H1 (cell line): ENCODE data around the gene NUBP2. TPM values are rescaled to one million over a fixed set of nuclear protein-coding genes. Genes with fewer than 3 reads are reported as not detected.

Experiments
- CTCF ChIA-PET: fragments of 300-600 bp; sonication (Branson Sonifier 250); formaldehyde crosslinking; loops from one replicate; lab custom pipeline; 2021; ENCODE audit not compliant: partially characterized antibody; lab: Charles Lee
- POLR2A ChIA-PET: fragments of 300-600 bp; sonication (Branson Sonifier 250); formaldehyde crosslinking; loops from one replicate; lab custom pipeline; 2021; ENCODE audit warnings: inconsistent platforms; ENCODE audit not compliant: partially characterized antibody; lab: Charles Lee
- DNase-seq, 2 experiments: peaks; one replicate each; pipeline versions ENCODE4 v3.0.0 to v3.0.0-alpha.2; 2010 to 2022; ENCODE audit warnings: low spot score in 2 of 2, low read depth in 1 of 2, mixed read lengths in 1 of 2
- FAIRE-seq: peaks from 2 replicates; lab custom pipeline; 2011; peaks lifted over from hg19 to GRCh38; lab: Jason Lieb, UNC
- H2AFZ ChIP-seq: 2 replicates; pipeline ENCODE4 v1.8.1; 2012; ENCODE audit warnings: low read length, inconsistent platforms
- H2AK5ac ChIP-seq: 2 replicates; pipeline ENCODE4 v1.6.1; 2013; ENCODE audit warnings: low read depth, low read length
- H2BK120ac ChIP-seq: replicated peaks from 2 replicates; pipeline ENCODE3; 2013; ENCODE audit warnings: low read depth, low read length, inconsistent platforms
- H2BK12ac ChIP-seq: 2 replicates; pipeline ENCODE4 v1.6.1; 2013; ENCODE audit warnings: low read depth, low read length
- H2BK15ac ChIP-seq: 2 replicates; pipeline ENCODE4 v1.6.1; 2013; ENCODE audit warnings: low read length
- H2BK20ac ChIP-seq: 2 replicates; pipeline ENCODE4 v1.6.1; 2013; ENCODE audit warnings: low read length
- H2BK5ac ChIP-seq: 2 replicates; pipeline ENCODE4 v1.6.1; 2013; ENCODE audit warnings: low read depth, low read length
- H3K14ac ChIP-seq: 2 replicates; pipeline ENCODE4 v1.6.1; 2013; ENCODE audit warnings: inconsistent platforms; ENCODE audit not compliant: insufficient read length
- H3K18ac ChIP-seq: 2 replicates; pipeline ENCODE4 v1.6.1; 2013; ENCODE audit warnings: low read length; ENCODE audit errors: extremely low read depth
- H3K23ac ChIP-seq: 2 replicates; pipeline ENCODE4 v1.6.1; 2013; ENCODE audit warnings: inconsistent platforms; ENCODE audit not compliant: insufficient read length
- H3K23me2 ChIP-seq: 2 replicates; pipeline ENCODE4 v1.6.1; 2013; ENCODE audit warnings: low read depth, low read length
- H3K27ac ChIP-seq: 2 replicates; pipeline ENCODE4 v1.6.1; 2011; ENCODE audit warnings: low read depth, low read length, inconsistent platforms
- H3K27me3 ChIP-seq, 4 experiments: replicated peaks in 1 of 4; 1 replicate in 1 of 4; 2 replicates in 3 of 4; pipeline versions ENCODE4 v1.6.1 to v1.8.1; 2011 to 2013; ENCODE audit warnings: low read length in 3 of 4, mild to moderate bottlenecking in 3 of 4, inconsistent platforms in 2 of 4, mixed read lengths in 2 of 4, moderate library complexity in 1 of 4; ENCODE audit not compliant: control insufficient read depth in 3 of 4, insufficient read depth in 3 of 4; ENCODE audit errors: extremely low read depth in 1 of 4
- H3K36me3 ChIP-seq, 4 experiments: 2 replicates each; pipeline versions ENCODE4 v1.6.1 to v1.8.1; 2011 to 2013; ENCODE audit warnings: mild to moderate bottlenecking in 4 of 4, low read length in 3 of 4, moderate library complexity in 2 of 4, control low read depth in 1 of 4, inconsistent platforms in 1 of 4; ENCODE audit not compliant: insufficient read depth in 4 of 4, control insufficient read depth in 2 of 4
- H3K4ac ChIP-seq: replicated peaks from 2 replicates; pipeline ENCODE3; 2013; ENCODE audit warnings: low read length, low read depth, mixed read lengths, inconsistent platforms; ENCODE audit not compliant: insufficient read length
- H3K4me1 ChIP-seq, 4 experiments: replicated peaks in 1 of 4; 1 replicate in 1 of 4; 2 replicates in 3 of 4; pipeline versions ENCODE4 v1.6.1 to v1.8.1; 2011 to 2013; ENCODE audit warnings: low read length in 3 of 4, inconsistent platforms in 2 of 4, mixed read lengths in 1 of 4; ENCODE audit not compliant: insufficient read depth in 4 of 4, control insufficient read depth in 3 of 4
- H3K4me2 ChIP-seq, 2 experiments: 2 replicates each; pipeline versions ENCODE4 v1.6.1 to v1.8.1; 2011 to 2013; ENCODE audit warnings: low read depth in 2 of 2, low read length in 2 of 2, control low read depth in 1 of 2, inconsistent platforms in 1 of 2, mild to moderate bottlenecking in 1 of 2; ENCODE audit not compliant: insufficient read depth in 1 of 2
- H3K4me3 ChIP-seq, 4 experiments: fragments of 200-600, 300-600 bp in 1 of 4; sonication (generic), shearing (Covaris generic), sonication (Bioruptor Twin) in 1 of 4; 2 replicates each; pipeline versions ENCODE4 v1.5.1 to v1.8.1; 2011 to 2016; ENCODE audit warnings: low read length in 4 of 4, low read depth in 3 of 4, control low read depth in 2 of 4, inconsistent platforms in 2 of 4, mild to moderate bottlenecking in 2 of 4, mixed read lengths in 1 of 4, moderate library complexity in 1 of 4; ENCODE audit not compliant: insufficient read depth in 2 of 4; ENCODE audit errors: extremely low read depth in 1 of 4
- H3K56ac ChIP-seq: replicated peaks from 2 replicates; pipeline ENCODE3; 2013; ENCODE audit warnings: low read depth, mild to moderate bottlenecking, mixed read lengths, low read length, inconsistent platforms; ENCODE audit not compliant: insufficient read length
- H3K79me1 ChIP-seq: 2 replicates; pipeline ENCODE4 v1.6.1; 2013; ENCODE audit warnings: low read depth, low read length, control low read depth
- H3K79me2 ChIP-seq, 2 experiments: 2 replicates each; pipeline versions ENCODE4 v1.6.1 to v1.8.1; 2012 to 2013; ENCODE audit warnings: low read length in 2 of 2, mild to moderate bottlenecking in 2 of 2, inconsistent platforms in 1 of 2; ENCODE audit not compliant: insufficient read depth in 2 of 2, control insufficient read depth in 1 of 2
- H3K9ac ChIP-seq, 4 experiments: replicated peaks in 1 of 4; 1 replicate in 1 of 4; 2 replicates in 3 of 4; pipeline versions ENCODE4 v1.6.1 to v1.8.1; 2011 to 2013; ENCODE audit warnings: low read depth in 3 of 4, low read length in 3 of 4, control low read depth in 2 of 4, mild to moderate bottlenecking in 2 of 4, moderate library complexity in 2 of 4, inconsistent platforms in 1 of 4; ENCODE audit errors: extremely low read depth in 1 of 4
- H3K9me3 ChIP-seq, 2 experiments: 2 replicates each; pipeline versions ENCODE4 v1.6.1 to v1.8.1; 2012 to 2013; ENCODE audit warnings: mild to moderate bottlenecking in 2 of 2, moderate library complexity in 2 of 2, control low read depth in 1 of 2, inconsistent platforms in 1 of 2, low read depth in 1 of 2, low read length in 1 of 2, mixed read lengths in 1 of 2; ENCODE audit not compliant: insufficient read depth in 2 of 2
- H4K20me1 ChIP-seq, 2 experiments: replicated peaks in 1 of 2; 2 replicates each; pipeline versions ENCODE3 to v1.8.1; 2011 to 2013; ENCODE audit warnings: inconsistent platforms in 2 of 2, low read length in 2 of 2, mild to moderate bottlenecking in 1 of 2; ENCODE audit not compliant: insufficient read depth in 2 of 2, control insufficient read depth in 1 of 2
- H4K5ac ChIP-seq: 2 replicates; pipeline ENCODE4 v1.6.1; 2013; ENCODE audit warnings: low read length, low read depth, mixed read lengths, inconsistent platforms; ENCODE audit not compliant: insufficient read length
- H4K8ac ChIP-seq: 2 replicates; pipeline ENCODE4 v1.8.0; 2013; ENCODE audit warnings: mild to moderate bottlenecking, moderate library complexity, low read length, inconsistent platforms; ENCODE audit not compliant: insufficient read depth; ENCODE audit errors: extremely low read depth
- H4K91ac ChIP-seq: replicated peaks from 2 replicates; pipeline ENCODE3; 2013; ENCODE audit warnings: low read length, mixed read lengths, inconsistent platforms; ENCODE audit not compliant: insufficient read length
- ATF3 ChIP-seq: IDR thresholded peaks from 2 replicates; pipeline ENCODE4 v1.6.1; 2011; ENCODE audit warnings: low read depth, mild to moderate bottlenecking, low read length; ENCODE audit not compliant: insufficient read depth
- HDAC2 ChIP-seq, 2 experiments: fragments of 300-600 bp in 1 of 2; sonication (generic) in 1 of 2; IDR thresholded peaks; 2 replicates each; pipeline ENCODE4 v1.6.1; 2011 to 2012; ENCODE audit warnings: low read depth in 2 of 2, low read length in 2 of 2, mild to moderate bottlenecking in 2 of 2, moderate library complexity in 2 of 2, borderline replicate concordance in 1 of 2, inconsistent platforms in 1 of 2
- NRF1 ChIP-seq: IDR thresholded peaks from 2 replicates; pipeline ENCODE4 v1.6.1; 2011; ENCODE audit warnings: mild to moderate bottlenecking, low read depth, low read length, improper control_type of control experiment
- POLR2AphosphoS5 ChIP-seq: IDR thresholded peaks from 2 replicates; pipeline ENCODE4 v1.6.1; 2011; ENCODE audit warnings: low read depth, low read length
- RXRA ChIP-seq: IDR thresholded peaks from 2 replicates; pipeline ENCODE4 v1.6.1; 2011; ENCODE audit warnings: low read depth, mild to moderate bottlenecking, low read length, moderate library complexity; ENCODE audit not compliant: insufficient read depth
- TEAD4 ChIP-seq: IDR thresholded peaks from 2 replicates; pipeline ENCODE4 v1.6.1; 2012; ENCODE audit warnings: low read depth, low read length, inconsistent platforms, mixed read lengths
- WGBS, 2 experiments: shearing (Covaris generic) in 1 of 2; methylation state at CpG; one replicate each; pipeline versions ENCODE4 v1.1.6 to v1.1.7; 2013 to 2015; ENCODE audit warnings: low lambda C conversion rate in 2 of 2, mixed read lengths in 2 of 2, inconsistent platforms in 1 of 2, low coverage in 1 of 2, missing lambda C conversion rate in 1 of 2; ENCODE audit not compliant: insufficient replicate concordance in 2 of 2, insufficient coverage in 1 of 2, insufficient read length in 1 of 2; ENCODE audit errors: extremely low coverage in 1 of 2, missing lambda C conversion rate in 1 of 2; 5-methylcytosine and 5-hydroxymethylcytosine counted together
- polyA plus RNA-seq, 7 experiments: library from polyadenylated mRNA; depleted of rRNA in 3 of 7; stranded (reverse) in 5 of 7; unstranded in 2 of 7; fragments of >200 nt in 5 of 7; fragments of 200-250 nt in 2 of 7; gene quantifications; 1 replicate in 5 of 7; 2 replicates in 1 of 7; 4 replicates in 1 of 7; pipeline versions ENCODE4 v1.2.1 to v1.2.3, GENCODE V29; 2011 to 2013; ENCODE audit warnings: missing spikeins in 2 of 7, mixed read lengths in 2 of 7
- total RNA-seq: library from RNA; stranded (reverse); fragmentation: NEBNext Ultra II Directional; extraction: Animal tissue kit (Norgen Biotek cat#: 25700); gene quantifications from 2 replicates; pipeline ENCODE4 v1.2.1, GENCODE V29; 2021

NUBP2 gene
- total and polyA plus RNA-seq, 2 of the 8 experiments (the other 6 are each of a cell fraction or from before 2014, with no cell fraction given) = 70.3 to 96.9 TPM

GRCh38 chr16:1772908-1773702 lies 9.7 kb upstream of the NUBP2 start, which contains the start of gene MRPS34:
MRPS34 (minus strand) TSS chr16:1773134; CDS start chr16:1773119, 15 bp downstream.
- Histone ChIP-seq H3K23ac (no peak within 1 kb of the TSS), H3K14ac (no peak within 1 kb of the TSS), H3K4ac (peak within 1 kb of the TSS; percentile 90), H2AK5ac (peak within 1 kb of the TSS; percentile 27; the same call in 1 of the 2 replicates), H4K5ac (peak within 1 kb of the TSS; percentile 81), H2AFZ (no peak within 1 kb of the TSS; the same call in 1 of the 2 replicates), H3K79me2 (peaks cover 0 to 15% of the 10 kb centered on the region in 2 experiments; a peak in 1 of 4 replicates), H3K36me3 (peaks cover under 1 to 29% (median 8%) of the 10 kb centered on the region in 4 experiments; a peak in 6 of 8 replicates), H3K18ac (peak within 1 kb of the TSS; percentile 90), H4K20me1 (peaks cover 0 to 21% of the 10 kb centered on the region in 2 experiments), H3K9ac (peak within 1 kb of the TSS; percentile 69 to 94 (median 89)), H3K79me1 (peaks cover 4% of the 10 kb centered on the region), H2BK15ac (peak within 1 kb of the TSS; percentile 72; the same call in 1 of the 2 replicates), H3K9me3 (no peaks in the 10 kb centered on the region), H3K23me2 (peaks cover 17% of the 10 kb centered on the region), H4K8ac (peak within 1 kb of the TSS; percentile 94), H2BK120ac (no peak within 1 kb of the TSS), H4K91ac (peak within 1 kb of the TSS; percentile 85), H2BK5ac (peak within 1 kb of the TSS; percentile 88), H3K4me2 (peak within 1 kb of the TSS; percentile 71 to 92), H2BK20ac (no peak within 1 kb of the TSS), H2BK12ac (peak within 1 kb of the TSS; percentile 4; the same call in 1 of the 2 replicates), H3K56ac (peak within 1 kb of the TSS; percentile 73), H3K27ac (peak within 1 kb of the TSS; percentile 62), H3K27me3 (no peaks in the 10 kb centered on the region), H3K4me3 (peak within 1 kb of the TSS; percentile 82 to 91 (median 82)), H3K4me1 (peaks cover 0 to 12% (median 10%) of the 10 kb centered on the region in 4 experiments; a peak in 5 of 7 replicates)
- FAIRE-seq (no peak), DNase-seq (peak; percentile 51 to 95)
- 0% methylated on average over 54 of the region's 108 CpGs; no CpG with 5 or more reads in 1 of the 2 experiments for WGBS, 2 experiments
- ChIA-PET CTCF (interaction anchor here (0.6 to 2.7 kb wide), 8 partner anchors 8 to 509 kb away, joined by 3 to 13 read pairs (median 4); partner anchors contain the start of genes IGFALS and MAPK8IP3), POLR2A (interaction anchor here (0.7 to 13.5 kb wide), 19 partner anchors 6 to 382 kb away, joined by 3 to 246 read pairs (median 8); partner anchors contain the start of genes FAHD1, HAGH, IGFALS and JPT2)
- no peak for TF ChIP-seq RXRA
- peak; percentile 60 for TF ChIP-seq POLR2AphosphoS5
- no peak for TF ChIP-seq NRF1
- TF ChIP-seq TEAD4 = no peak
- no peak for TF ChIP-seq ATF3
- TF ChIP-seq HDAC2 (IDR thresholded peaks at IDR 0.05; ENCODE audit: borderline replicate concordance in 1 of 2, low read depth in 2 of 2, low read length in 2 of 2) = 0 out of 4 replicates have a peak, but pooled peaks have one; percentile 20 to 76
